GM12872 (cell line): ENCODE measurements around the gene PPTC7.

Source experiments
- TF ChIP-seq, protein P1 (sequence below): IDR thresholded peaks from 3 replicates; pipeline ENCODE4 v1.5.1; 2011; ENCODE audit warnings: low read depth, mild to moderate bottlenecking, low read length, moderate library complexity; ENCODE audit not compliant: insufficient read depth

Gene PPTC7

DNA sequence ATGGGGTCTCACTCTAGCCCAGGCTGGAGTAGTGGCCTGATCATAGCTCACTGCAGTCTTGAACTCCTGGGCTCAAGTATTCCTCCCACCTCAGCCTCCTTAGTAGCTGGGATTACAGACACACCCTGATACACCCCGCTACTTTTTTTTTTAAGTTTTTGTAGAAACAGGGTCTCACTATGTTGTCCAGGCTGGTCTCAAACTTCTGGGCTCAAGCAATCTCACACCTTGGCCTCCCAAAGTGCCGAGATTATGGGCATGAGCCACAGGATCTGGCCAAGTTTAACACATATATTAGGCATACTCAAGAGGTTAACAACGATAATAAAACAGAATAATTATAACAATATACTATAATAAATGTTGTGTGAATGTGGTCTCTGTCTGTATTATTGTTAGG lies 25.8 kb downstream of the PPTC7 start:
- TF ChIP-seq, protein P1, sequence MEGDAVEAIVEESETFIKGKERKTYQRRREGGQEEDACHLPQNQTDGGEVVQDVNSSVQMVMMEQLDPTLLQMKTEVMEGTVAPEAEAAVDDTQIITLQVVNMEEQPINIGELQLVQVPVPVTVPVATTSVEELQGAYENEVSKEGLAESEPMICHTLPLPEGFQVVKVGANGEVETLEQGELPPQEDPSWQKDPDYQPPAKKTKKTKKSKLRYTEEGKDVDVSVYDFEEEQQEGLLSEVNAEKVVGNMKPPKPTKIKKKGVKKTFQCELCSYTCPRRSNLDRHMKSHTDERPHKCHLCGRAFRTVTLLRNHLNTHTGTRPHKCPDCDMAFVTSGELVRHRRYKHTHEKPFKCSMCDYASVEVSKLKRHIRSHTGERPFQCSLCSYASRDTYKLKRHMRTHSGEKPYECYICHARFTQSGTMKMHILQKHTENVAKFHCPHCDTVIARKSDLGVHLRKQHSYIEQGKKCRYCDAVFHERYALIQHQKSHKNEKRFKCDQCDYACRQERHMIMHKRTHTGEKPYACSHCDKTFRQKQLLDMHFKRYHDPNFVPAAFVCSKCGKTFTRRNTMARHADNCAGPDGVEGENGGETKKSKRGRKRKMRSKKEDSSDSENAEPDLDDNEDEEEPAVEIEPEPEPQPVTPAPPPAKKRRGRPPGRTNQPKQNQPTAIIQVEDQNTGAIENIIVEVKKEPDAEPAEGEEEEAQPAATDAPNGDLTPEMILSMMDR: no peak

GRCh38 chr12:110556705-110557104 lies 26.4 kb downstream of the PPTC7 start:
- TF ChIP-seq, protein P1: no peak

DNA sequence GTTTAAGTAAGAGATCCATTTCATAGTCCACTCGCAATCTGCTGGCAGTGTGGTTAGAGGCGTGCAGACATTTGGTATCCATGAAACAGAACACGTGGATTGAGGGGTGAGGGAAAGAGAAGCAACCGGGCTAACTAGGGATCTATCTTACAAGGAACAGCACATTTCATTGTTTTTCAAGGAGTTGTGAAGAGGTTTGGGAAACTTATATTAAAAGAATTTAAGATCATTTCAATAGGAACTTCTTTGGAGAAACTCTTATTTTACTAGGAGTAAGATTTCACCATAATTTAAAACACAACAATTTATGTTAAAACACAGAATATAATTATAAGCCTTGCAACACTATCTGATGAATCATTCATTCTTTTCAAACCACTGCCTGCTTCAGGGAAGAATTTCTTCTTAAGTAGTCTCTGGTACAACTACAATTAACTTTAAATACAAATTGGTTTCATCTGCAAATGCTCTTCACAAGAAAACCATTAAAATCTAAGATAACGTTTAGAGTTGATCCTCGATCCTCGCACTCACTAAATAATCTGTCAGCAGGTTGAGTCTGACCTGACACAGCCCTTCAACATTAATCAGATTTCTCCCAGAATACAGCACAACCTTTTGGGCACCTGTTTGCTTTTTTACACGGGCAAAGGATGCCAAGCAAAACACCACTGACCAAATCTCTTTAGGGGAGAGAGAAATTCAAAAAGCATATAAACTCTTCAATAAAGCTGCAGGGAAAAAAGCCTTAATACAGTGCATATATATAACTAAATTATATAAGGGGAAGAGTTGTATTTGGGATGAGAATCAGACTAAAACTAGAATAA lies 27.3 kb downstream of the PPTC7 start:
- TF ChIP-seq, protein P1: no peak

- TF ChIP-seq, protein P1: no peak
Observed at GRCh38 chr12:110554184-110554583, 28.9 kb downstream of the PPTC7 start.

GRCh38 chr12:110550981-110551380 lies 32.1 kb downstream of the PPTC7 start:
- TF ChIP-seq, protein P1: no peak

GRCh38 chr12:110549716-110550115 lies 33.4 kb downstream of the PPTC7 start:
- TF ChIP-seq, protein P1: no peak

- TF ChIP-seq, protein P1: no peak
Observed at GRCh38 chr12:110548678-110549077, 34.4 kb downstream of the PPTC7 start.
